ENCODE data around the gene SESN1. TPM values are rescaled to one million over a fixed set of nuclear protein-coding genes. Genes with fewer than 3 reads are reported as not detected.

The SESN1 gene
- total RNA-seq, 1 donor from 2014 or later, result 27.1 TPM

GRCh38 chr6:108953681-108954080, 141.0 kb downstream of the SESN1 start:
- Mint-ChIP-seq H3K4me3 (ENCODE audit: unreplicated experiment) (no peak overlapping the region), H3K27ac (ENCODE audit: unreplicated experiment) (no peak overlapping the region), H3K9me3 (ENCODE audit: unreplicated experiment) (no peaks in the 10 kb centered on the region), H3K27me3 (ENCODE audit: unreplicated experiment) (no peaks in the 10 kb centered on the region), H3K36me3 (ENCODE audit: unreplicated experiment) (no peaks in the 10 kb centered on the region), H3K4me1 (ENCODE audit: low read depth, unreplicated experiment) (no peaks in the 10 kb centered on the region)
- DNase-seq, result no peak
- no peak for TF ChIP-seq CTCF (IDR thresholded peaks at IDR 0.05; ENCODE audit: partially characterized antibody, unreplicated experiment)

GRCh38 chr6:108952776-108953486, 141.7 kb downstream of the SESN1 start:
- Mint-ChIP-seq H3K9me3 (ENCODE audit: unreplicated experiment) (no peaks in the 10 kb centered on the region), H3K27ac (ENCODE audit: unreplicated experiment) (no peak overlapping the region), H3K27me3 (ENCODE audit: unreplicated experiment) (no peaks in the 10 kb centered on the region), H3K36me3 (ENCODE audit: unreplicated experiment) (no peaks in the 10 kb centered on the region), H3K4me1 (ENCODE audit: low read depth, unreplicated experiment) (no peaks in the 10 kb centered on the region), H3K4me3 (ENCODE audit: unreplicated experiment) (no peak overlapping the region)
- DNase-seq, result no peak
- no peak for TF ChIP-seq CTCF (IDR thresholded peaks at IDR 0.05; ENCODE audit: partially characterized antibody, unreplicated experiment)

DNA sequence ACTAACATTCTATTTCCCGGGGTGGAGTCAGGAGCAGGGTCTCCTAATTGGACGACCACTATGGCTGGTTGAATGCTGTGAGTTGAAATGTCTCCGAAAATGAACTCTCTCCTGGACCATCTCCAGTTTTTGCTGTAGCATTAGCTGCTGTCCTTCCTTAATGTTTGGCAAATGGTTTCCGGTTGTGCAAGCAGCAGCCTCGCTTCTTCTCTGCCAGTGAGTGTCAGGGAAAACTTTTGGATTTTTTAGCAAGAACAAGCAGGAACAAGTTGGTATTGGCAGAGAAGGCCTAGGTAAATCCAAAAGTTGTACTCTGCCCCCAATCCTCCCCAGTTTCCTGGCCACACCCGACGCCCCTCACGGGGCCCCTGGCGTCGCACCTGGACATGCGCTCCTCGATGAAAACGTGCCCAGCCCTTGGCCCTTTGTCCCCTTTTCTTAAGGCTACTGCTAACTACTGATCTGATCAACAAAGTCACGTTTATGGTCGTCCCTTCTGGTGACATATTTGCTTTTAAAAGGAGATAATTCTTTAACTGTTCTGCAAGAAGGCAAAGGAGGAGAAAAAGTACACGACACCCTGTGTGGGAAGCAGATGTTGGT, 143.2 kb downstream of the SESN1 start:
- H3K27me3 Mint-ChIP-seq (ENCODE audit: unreplicated experiment), result no peaks in the 10 kb centered on the region
- H3K4me3 Mint-ChIP-seq (ENCODE audit: unreplicated experiment), result no peak overlapping the region
- H3K27ac Mint-ChIP-seq (ENCODE audit: unreplicated experiment), result no peak overlapping the region
- H3K4me1 Mint-ChIP-seq (ENCODE audit: low read depth, unreplicated experiment), result peaks cover 4% of the 10 kb centered on the region
- no peaks in the 10 kb centered on the region for H3K36me3 Mint-ChIP-seq (ENCODE audit: unreplicated experiment)
- DNase-seq, result no peak
- H3K9me3 Mint-ChIP-seq (ENCODE audit: unreplicated experiment), result no peaks in the 10 kb centered on the region
- no peak for TF ChIP-seq CTCF (IDR thresholded peaks at IDR 0.05; ENCODE audit: partially characterized antibody, unreplicated experiment)

DNA sequence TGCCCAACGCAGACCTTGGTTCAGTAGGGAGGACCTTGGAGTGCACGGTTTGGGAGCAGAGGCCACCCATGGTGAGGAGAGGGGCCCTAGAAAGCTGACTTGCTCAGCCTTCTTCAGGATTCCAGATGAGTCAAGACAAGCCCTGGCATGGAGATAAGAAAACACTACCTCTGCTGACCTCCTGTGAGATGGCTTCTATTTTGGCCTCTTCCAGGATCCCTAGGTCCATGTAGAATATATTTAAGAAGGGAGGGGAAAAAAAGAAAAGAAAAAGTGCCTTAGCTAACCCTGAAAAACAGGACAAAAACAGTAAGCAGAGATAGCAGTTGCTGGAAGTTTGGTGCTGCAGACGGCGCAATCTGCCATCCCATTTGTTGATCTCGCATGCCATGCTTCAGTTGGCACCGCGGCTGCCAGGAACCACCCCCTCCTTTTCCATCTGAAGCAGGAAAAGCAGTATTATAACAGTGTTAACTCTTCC, 146.4 kb downstream of the SESN1 start:
- Mint-ChIP-seq H3K4me1 (ENCODE audit: low read depth, unreplicated experiment) (peaks cover 22% of the 10 kb centered on the region), H3K36me3 (ENCODE audit: unreplicated experiment) (no peaks in the 10 kb centered on the region), H3K27ac (ENCODE audit: unreplicated experiment) (no peak overlapping the region), H3K4me3 (ENCODE audit: unreplicated experiment) (no peak overlapping the region), H3K27me3 (ENCODE audit: unreplicated experiment) (no peaks in the 10 kb centered on the region), H3K9me3 (ENCODE audit: unreplicated experiment) (no peaks in the 10 kb centered on the region)
- no peak for TF ChIP-seq CTCF (IDR thresholded peaks at IDR 0.05; ENCODE audit: partially characterized antibody, unreplicated experiment)
- DNase-seq, result no peak
